ENCODE results near the gene WDFY2. TPM values are rescaled to one million over a fixed set of nuclear protein-coding genes. Genes with fewer than 3 reads are reported as not detected.

The WDFY2 gene
- total RNA-seq, 3 donors from 2014 or later: 3.4 to 9.6 (median 6.6) TPM

DNA sequence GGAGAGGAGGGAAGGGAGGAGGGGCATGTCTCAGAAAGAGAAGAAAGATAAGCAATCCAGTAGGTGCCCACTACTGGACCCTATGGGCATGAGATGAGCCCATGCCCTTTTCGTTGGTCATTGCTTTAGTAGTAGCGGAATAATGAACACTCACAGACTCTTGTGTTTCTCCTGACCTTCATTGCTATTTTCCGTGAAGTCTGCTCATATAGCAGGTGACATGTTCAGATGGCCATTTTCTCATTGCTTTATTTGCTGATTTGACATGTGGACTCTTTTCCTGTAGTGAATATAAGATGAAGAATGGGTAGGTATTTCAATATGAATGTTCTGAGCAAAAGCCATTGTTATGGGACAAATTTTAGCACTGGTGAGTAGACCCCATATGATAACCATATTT lies 16.4 kb downstream of the WDFY2 start:
- TF ChIP-seq CTCF (IDR thresholded peaks at IDR 0.05): no peak
- DNase-seq (no peak), ATAC-seq (no peak)
- Histone ChIP-seq H3K36me3 (ENCODE audit: low read depth) (no peaks in the 10 kb centered on the region), H3K4me3 (no peak overlapping the region), H3K4me1 (ENCODE audit: low read depth) (no peaks in the 10 kb centered on the region), H3K9me3 (no peaks in the 10 kb centered on the region)
- intact Hi-C loops (cut with DNase I, micrococcal nuclease): no loop called here

DNA sequence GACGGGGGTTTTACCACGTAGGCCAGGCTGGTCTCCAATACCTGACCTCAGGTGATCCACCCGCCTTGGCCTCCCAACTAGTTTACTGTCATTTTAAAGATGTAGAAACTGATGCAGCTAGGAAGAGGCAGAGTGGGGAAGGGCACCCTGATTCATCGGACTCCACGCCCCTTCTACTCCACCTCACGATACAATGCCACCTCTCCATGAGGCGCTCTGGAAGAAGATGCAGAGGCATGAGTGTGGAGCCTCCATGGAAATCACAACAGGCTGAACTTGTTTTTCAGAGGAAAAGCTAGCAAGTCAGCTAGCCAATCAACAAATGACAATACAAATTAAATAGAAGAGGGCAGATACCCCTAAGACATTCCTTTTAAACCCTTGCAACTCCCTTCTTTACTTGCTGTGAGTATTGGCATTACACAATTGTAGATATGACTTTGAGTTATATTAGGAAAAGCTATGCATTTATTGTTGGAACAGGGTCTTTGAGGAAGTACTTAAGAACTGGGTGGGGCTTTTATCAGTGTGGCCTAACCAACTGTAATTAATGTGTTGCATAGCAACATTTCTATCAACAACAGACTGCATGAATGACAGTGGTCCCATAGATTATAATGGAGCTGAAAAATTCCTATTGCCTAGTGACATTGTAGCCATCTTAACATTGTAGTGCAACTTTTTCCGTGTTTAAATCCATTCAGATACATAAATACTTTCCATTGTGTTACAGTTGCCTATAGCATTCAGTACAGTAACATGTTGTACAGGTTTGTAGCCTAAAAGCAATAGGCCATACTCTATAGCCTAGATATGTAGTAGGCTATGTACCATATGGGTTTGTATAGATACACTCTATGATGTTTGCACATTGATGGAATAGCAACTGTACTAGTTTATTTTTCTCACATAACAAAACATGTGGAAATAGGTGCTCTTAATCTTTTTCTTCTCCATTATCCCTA lies 17.6 kb downstream of the WDFY2 start:
- intact Hi-C loops (cut with DNase I, micrococcal nuclease): no loop called here
- no peak for DNase-seq
- no peaks in the 10 kb centered on the region for H3K9me3 ChIP-seq
- H3K4me1 ChIP-seq (ENCODE audit: low read depth): no peaks in the 10 kb centered on the region
- ATAC-seq: no peak
- no peaks in the 10 kb centered on the region for H3K36me3 ChIP-seq (ENCODE audit: low read depth)
- no peak for TF ChIP-seq CTCF (IDR thresholded peaks at IDR 0.05)
- no peak overlapping the region for H3K4me3 ChIP-seq

GRCh38 chr13:51603716-51604115 lies 19.5 kb downstream of the WDFY2 start:
- DNase-seq: no peak
- ATAC-seq: no peak

DNA sequence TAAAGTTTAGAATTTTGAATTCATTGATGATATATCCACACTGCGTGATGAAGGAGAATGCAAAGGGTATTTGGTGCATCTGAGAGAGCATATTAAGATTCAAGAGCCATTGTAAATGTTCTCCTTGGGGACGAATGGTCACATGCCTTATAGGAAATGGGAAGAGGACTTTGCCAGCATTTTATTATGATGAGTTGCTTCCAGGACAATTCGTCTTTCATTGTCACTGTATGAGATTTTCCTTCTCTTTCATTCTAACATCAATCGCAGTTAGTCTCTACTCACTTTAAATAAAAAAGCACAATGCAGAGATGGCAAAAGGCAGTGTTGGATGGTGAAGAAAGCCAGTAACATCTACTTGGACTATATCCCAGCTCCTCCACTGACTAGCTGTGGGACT lies 21.4 kb downstream of the WDFY2 start:
- DNase-seq (no peak), ATAC-seq (no peak)
- Histone ChIP-seq H3K9me3 (no peaks in the 10 kb centered on the region), H3K4me1 (ENCODE audit: low read depth) (no peaks in the 10 kb centered on the region), H3K4me3 (no peak overlapping the region), H3K36me3 (ENCODE audit: low read depth) (no peaks in the 10 kb centered on the region)
- intact Hi-C loops (cut with DNase I, micrococcal nuclease): no loop called here
- TF ChIP-seq CTCF (IDR thresholded peaks at IDR 0.05): no peak

More at GRCh38 chr13:51603716-51604115, 19.5 kb downstream of the WDFY2 start:
- H3K4me3 ChIP-seq: no peak overlapping the region
- no peaks in the 10 kb centered on the region for H3K4me1 ChIP-seq (ENCODE audit: low read depth)
- no peaks in the 10 kb centered on the region for H3K36me3 ChIP-seq (ENCODE audit: low read depth)
- no peaks in the 10 kb centered on the region for H3K9me3 ChIP-seq
- TF ChIP-seq CTCF (IDR thresholded peaks at IDR 0.05): no peak
- intact Hi-C loops (cut with DNase I, micrococcal nuclease): no loop called here

- Histone ChIP-seq H3K9me3 (no peaks in the 10 kb centered on the region), H3K4me1 (ENCODE audit: low read depth) (no peaks in the 10 kb centered on the region), H3K36me3 (ENCODE audit: low read depth) (no peaks in the 10 kb centered on the region), H3K4me3 (no peak overlapping the region)
- ATAC-seq (no peak), DNase-seq (no peak)
- no peak for TF ChIP-seq CTCF (IDR thresholded peaks at IDR 0.05)
- intact Hi-C loops (cut with DNase I, micrococcal nuclease): no loop called here
Observed at GRCh38 chr13:51607165-51607564, 22.9 kb downstream of the WDFY2 start.
